ENCODE data around the gene LIPI.

LIPI gene

GRCh38 chr21:14243461-14243860 lies 32.7 kb upstream of the LIPI start:
- TF ChIP-seq ZNF274 (IDR thresholded peaks at IDR 0.05; ENCODE audit: low read depth, low read length) (no peak), YY1 (IDR thresholded peaks at IDR 0.05; ENCODE audit: insufficient read depth, insufficient read length) (no peak), SUZ12 (IDR thresholded peaks at IDR 0.05; ENCODE audit: extremely low read depth, insufficient read depth, insufficient read length) (no peak)
- Histone ChIP-seq H3K4me3 (ENCODE audit: insufficient read length, low read depth) (no peak overlapping the region), H3K36me3 (ENCODE audit: insufficient read depth, insufficient read length, low read length) (no peaks in the 10 kb centered on the region), H3K4me1 (ENCODE audit: insufficient read depth, insufficient read length) (no peaks in the 10 kb centered on the region), H3K9me3 (ENCODE audit: insufficient read depth, low read length) (no peaks in the 10 kb centered on the region), H3K9ac (ENCODE audit: insufficient read length, low read depth) (no peak overlapping the region), H3K27me3 (ENCODE audit: insufficient read depth, insufficient read length) (no peaks in the 10 kb centered on the region)
- no peak for DNase-seq (ENCODE audit: low read depth, low spot score)

- no peaks in the 10 kb centered on the region for H3K4me1 ChIP-seq (ENCODE audit: insufficient read depth, insufficient read length)
- DNase-seq (ENCODE audit: low read depth, low spot score): no peak
- H3K36me3 ChIP-seq (ENCODE audit: insufficient read depth, insufficient read length, low read length): no peaks in the 10 kb centered on the region
- H3K9me3 ChIP-seq (ENCODE audit: insufficient read depth, low read length): no peaks in the 10 kb centered on the region
- no peaks in the 10 kb centered on the region for H3K27me3 ChIP-seq (ENCODE audit: insufficient read depth, insufficient read length)
- TF ChIP-seq ZNF274 (IDR thresholded peaks at IDR 0.05; ENCODE audit: low read depth, low read length) (no peak), YY1 (IDR thresholded peaks at IDR 0.05; ENCODE audit: insufficient read depth, insufficient read length) (no peak), SUZ12 (IDR thresholded peaks at IDR 0.05; ENCODE audit: extremely low read depth, insufficient read depth, insufficient read length) (no peak)
- H3K9ac ChIP-seq (ENCODE audit: insufficient read length, low read depth): no peak overlapping the region
- no peak overlapping the region for H3K4me3 ChIP-seq (ENCODE audit: insufficient read length, low read depth)
Measured at GRCh38 chr21:14241297-14241696, 30.5 kb upstream of the LIPI start.

- TF ChIP-seq ZNF274 (IDR thresholded peaks at IDR 0.05; ENCODE audit: low read depth, low read length): no peak
- no peak for TF ChIP-seq YY1 (IDR thresholded peaks at IDR 0.05; ENCODE audit: insufficient read depth, insufficient read length)
- no peak for TF ChIP-seq SUZ12 (IDR thresholded peaks at IDR 0.05; ENCODE audit: extremely low read depth, insufficient read depth, insufficient read length)
- H3K9me3 ChIP-seq (ENCODE audit: insufficient read depth, low read length): no peaks in the 10 kb centered on the region
- no peak overlapping the region for H3K9ac ChIP-seq (ENCODE audit: insufficient read length, low read depth)
- DNase-seq (ENCODE audit: low read depth, low spot score): no peak
- H3K4me1 ChIP-seq (ENCODE audit: insufficient read depth, insufficient read length): no peaks in the 10 kb centered on the region
- H3K4me3 ChIP-seq (ENCODE audit: insufficient read length, low read depth): no peak overlapping the region
- no peaks in the 10 kb centered on the region for H3K27me3 ChIP-seq (ENCODE audit: insufficient read depth, insufficient read length)
- H3K36me3 ChIP-seq (ENCODE audit: insufficient read depth, insufficient read length, low read length): no peaks in the 10 kb centered on the region
Measured at GRCh38 chr21:14239281-14239680, 28.5 kb upstream of the LIPI start.

GRCh38 chr21:14236180-14236579 lies 25.4 kb upstream of the LIPI start:
- no peak for DNase-seq (ENCODE audit: low read depth, low spot score)
- Histone ChIP-seq H3K36me3 (ENCODE audit: insufficient read depth, insufficient read length, low read length) (no peaks in the 10 kb centered on the region), H3K4me1 (ENCODE audit: insufficient read depth, insufficient read length) (no peaks in the 10 kb centered on the region), H3K9me3 (ENCODE audit: insufficient read depth, low read length) (peaks cover 3% of the 10 kb centered on the region), H3K27me3 (ENCODE audit: insufficient read depth, insufficient read length) (no peaks in the 10 kb centered on the region), H3K9ac (ENCODE audit: insufficient read length, low read depth) (no peak overlapping the region), H3K4me3 (ENCODE audit: insufficient read length, low read depth) (no peak overlapping the region)
- no peak for TF ChIP-seq YY1 (IDR thresholded peaks at IDR 0.05; ENCODE audit: insufficient read depth, insufficient read length)
- no peak for TF ChIP-seq ZNF274 (IDR thresholded peaks at IDR 0.05; ENCODE audit: low read depth, low read length)
- no peak for TF ChIP-seq SUZ12 (IDR thresholded peaks at IDR 0.05; ENCODE audit: extremely low read depth, insufficient read depth, insufficient read length)

GRCh38 chr21:14235101-14235500 lies 24.3 kb upstream of the LIPI start:
- Histone ChIP-seq H3K4me1 (ENCODE audit: insufficient read depth, insufficient read length) (no peaks in the 10 kb centered on the region), H3K9ac (ENCODE audit: insufficient read length, low read depth) (no peak overlapping the region), H3K9me3 (ENCODE audit: insufficient read depth, low read length) (peaks cover 13% of the 10 kb centered on the region), H3K27me3 (ENCODE audit: insufficient read depth, insufficient read length) (no peaks in the 10 kb centered on the region), H3K4me3 (ENCODE audit: insufficient read length, low read depth) (no peak overlapping the region), H3K36me3 (ENCODE audit: insufficient read depth, insufficient read length, low read length) (no peaks in the 10 kb centered on the region)
- DNase-seq (ENCODE audit: low read depth, low spot score): no peak
- TF ChIP-seq YY1 (IDR thresholded peaks at IDR 0.05; ENCODE audit: insufficient read depth, insufficient read length): no peak

- TF ChIP-seq SUZ12 (IDR thresholded peaks at IDR 0.05; ENCODE audit: extremely low read depth, insufficient read depth, insufficient read length): no peak
- TF ChIP-seq ZNF274 (IDR thresholded peaks at IDR 0.05; ENCODE audit: low read depth, low read length): no peak
- no peak for TF ChIP-seq YY1 (IDR thresholded peaks at IDR 0.05; ENCODE audit: insufficient read depth, insufficient read length)
- Histone ChIP-seq H3K27me3 (ENCODE audit: insufficient read depth, insufficient read length) (no peaks in the 10 kb centered on the region), H3K4me1 (ENCODE audit: insufficient read depth, insufficient read length) (no peaks in the 10 kb centered on the region), H3K9ac (ENCODE audit: insufficient read length, low read depth) (no peak overlapping the region), H3K9me3 (ENCODE audit: insufficient read depth, low read length) (peaks cover 34% of the 10 kb centered on the region), H3K4me3 (ENCODE audit: insufficient read length, low read depth) (no peak overlapping the region), H3K36me3 (ENCODE audit: insufficient read depth, insufficient read length, low read length) (no peaks in the 10 kb centered on the region)
- DNase-seq (ENCODE audit: low read depth, low spot score): no peak
Measured at GRCh38 chr21:14229399-14229798, 18.6 kb upstream of the LIPI start.

GRCh38 chr21:14223365-14223764 lies 12.6 kb upstream of the LIPI start:
- no peaks in the 10 kb centered on the region for H3K27me3 ChIP-seq (ENCODE audit: insufficient read depth, insufficient read length)
- no peak overlapping the region for H3K9ac ChIP-seq (ENCODE audit: insufficient read length, low read depth)
- DNase-seq (ENCODE audit: low read depth, low spot score): no peak
- H3K9me3 ChIP-seq (ENCODE audit: insufficient read depth, low read length): peaks cover 4% of the 10 kb centered on the region; the same call in 1 of the 2 replicates
- no peaks in the 10 kb centered on the region for H3K36me3 ChIP-seq (ENCODE audit: insufficient read depth, insufficient read length, low read length)
- no peaks in the 10 kb centered on the region for H3K4me1 ChIP-seq (ENCODE audit: insufficient read depth, insufficient read length)
- H3K4me3 ChIP-seq (ENCODE audit: insufficient read length, low read depth): no peak overlapping the region
- TF ChIP-seq SUZ12 (IDR thresholded peaks at IDR 0.05; ENCODE audit: extremely low read depth, insufficient read depth, insufficient read length) (no peak), YY1 (IDR thresholded peaks at IDR 0.05; ENCODE audit: insufficient read depth, insufficient read length) (no peak), ZNF274 (IDR thresholded peaks at IDR 0.05; ENCODE audit: low read depth, low read length) (no peak)
